Measurements from ENCODE around the gene AFF3. TPM values are rescaled to one million over a fixed set of nuclear protein-coding genes. Genes with fewer than 3 reads are reported as not detected.

Gene AFF3
- total and polyA plus RNA-seq, 12 donors = 0.39 to 16.9 (median 7.0) TPM

- Histone ChIP-seq H3K4me1 (peaks cover 0 to 5% (median 0%) of the 10 kb centered on the region in 9 donors), H3K4me3 (no peak overlapping the region), H3K9me3 (no peaks in the 10 kb centered on the region), H3K36me3 (no peaks in the 10 kb centered on the region), H3K27ac (no peak overlapping the region), H3K27me3 (no peaks in the 10 kb centered on the region)
- peak in 1 of 9 donors; percentile 11 for TF ChIP-seq CTCF (IDR thresholded peaks at IDR 0.05)
- ATAC-seq (no peak), DNase-seq (no peak)
- intact Hi-C loops (cut with DNase I) = loop anchor here (2.0 to 10.0 kb wide), 7 partner anchors 255 to 425 kb away; no protein-coding TSS in a partner anchor
- WGBS, 2 donors = 95 to 98% methylated on average over 7 of the region's 7 CpGs
Measured at GRCh38 chr2:99819766-99820165, 322.6 kb downstream of the AFF3 start.

- TF ChIP-seq CTCF (IDR thresholded peaks at IDR 0.05) = peak in 7 of 9 donors; percentile 8 to 43 (median 25)
- peaks cover 0 to 5% (median 0%) of the 10 kb centered on the region in 9 donors for H3K4me1 ChIP-seq
- intact Hi-C loops (cut with DNase I) = loop anchor here in 6 of 10 donors (5.0 to 10.0 kb wide), 6 partner anchors 254 to 426 kb away; no protein-coding TSS in a partner anchor
- H3K4me3 ChIP-seq = no peak overlapping the region
- 72 to 75% methylated on average over 2 of the region's 2 CpGs for WGBS, 2 donors
- no peak overlapping the region for H3K27ac ChIP-seq
- H3K9me3 ChIP-seq = no peaks in the 10 kb centered on the region
- no peak for DNase-seq
- no peaks in the 10 kb centered on the region for H3K27me3 ChIP-seq
- H3K36me3 ChIP-seq = no peaks in the 10 kb centered on the region
- ATAC-seq = no peak
Measured at GRCh38 chr2:99818842-99819241, 323.5 kb downstream of the AFF3 start.

GRCh38 chr2:99816908-99817307 lies 325.5 kb downstream of the AFF3 start:
- TF ChIP-seq CTCF (IDR thresholded peaks at IDR 0.05) = no peak
- Histone ChIP-seq H3K36me3 (no peaks in the 10 kb centered on the region), H3K9me3 (no peaks in the 10 kb centered on the region), H3K27me3 (no peaks in the 10 kb centered on the region), H3K27ac (no peak overlapping the region), H3K4me1 (peaks cover 0 to 5% (median 0%) of the 10 kb centered on the region in 9 donors), H3K4me3 (no peak overlapping the region)
- intact Hi-C loops (cut with DNase I) = loop anchor here in 6 of 10 donors (5.0 to 10.0 kb wide), 6 partner anchors 252 to 428 kb away; no protein-coding TSS in a partner anchor
- ATAC-seq (no peak), DNase-seq (no peak)
- WGBS, 2 donors = 85 to 86% methylated on average over 5 of the region's 5 CpGs

DNA sequence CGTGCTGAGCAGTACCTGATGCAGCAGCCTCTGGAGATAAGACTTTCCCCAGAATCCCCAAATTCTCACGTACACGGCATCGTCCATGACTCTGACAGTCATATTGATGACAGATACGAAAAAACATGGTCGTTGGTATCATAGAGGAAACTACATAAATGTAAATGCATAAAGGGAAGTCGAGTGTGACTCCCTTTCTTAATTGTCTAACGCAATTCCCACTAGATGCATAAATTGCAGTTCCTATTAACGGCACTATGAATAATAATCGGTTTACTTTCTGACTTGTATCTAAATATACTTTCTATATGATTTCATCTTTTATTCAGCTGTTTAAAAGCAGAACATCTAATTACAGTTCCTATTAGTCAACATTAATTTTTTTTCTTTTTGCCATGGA lies 330.0 kb downstream of the AFF3 start:
- no peak for TF ChIP-seq CTCF (IDR thresholded peaks at IDR 0.05)
- DNase-seq = no peak
- Histone ChIP-seq H3K4me3 (no peak overlapping the region), H3K27ac (no peak overlapping the region), H3K4me1 (peaks cover 0 to 3% (median 0%) of the 10 kb centered on the region in 9 donors), H3K9me3 (no peaks in the 10 kb centered on the region), H3K27me3 (no peaks in the 10 kb centered on the region), H3K36me3 (no peaks in the 10 kb centered on the region)
- no peak for ATAC-seq
- intact Hi-C loops (cut with DNase I) = loop anchor here in 7 of 10 donors (5.0 to 10.0 kb wide), 5 partner anchors 248 to 432 kb away; no protein-coding TSS in a partner anchor
- 73 to 78% methylated on average over 10 of the region's 10 CpGs for WGBS, 2 donors
